HEK293 (cell line): ENCODE measurements around the gene RALGAPA2.

Experiments
- CTCF ChIA-PET: fragments of 350-600 bp; formaldehyde crosslinking; extraction: SDS; loops from one replicate; lab custom pipeline; 2021; ENCODE audit warnings: antibody characterized with exemption; lab: Yijun Ruan, JAX
- POLR2A ChIA-PET: fragments of 300-600 bp; formaldehyde crosslinking; extraction: SDS; loops from one replicate; lab custom pipeline; 2020; ENCODE audit warnings: antibody characterized with exemption, inconsistent platforms; lab: Yijun Ruan, JAX
- H3K27ac ChIP-seq: fragments of 200-500 bp; sonication (Bioruptor generic); 2 replicates; pipeline ENCODE4 v1.5.1; 2014; ENCODE audit warnings: low read depth, low read length, control low read depth, inconsistent platforms; ENCODE audit errors: extremely low read depth
- H3K36me3 ChIP-seq, 2 experiments: fragments of 200-500 bp in 1 of 2; sonication (Bioruptor generic) in 1 of 2; 1 replicate in 1 of 2; 2 replicates in 1 of 2; pipeline ENCODE4 v1.5.1; 2014 to 2017; ENCODE audit warnings: inconsistent platforms in 2 of 2, low read length in 2 of 2; ENCODE audit not compliant: control insufficient read depth in 2 of 2, insufficient read depth in 1 of 2
- H3K4me1 ChIP-seq: fragments of 200-500 bp; sonication (Bioruptor generic); 2 replicates; pipeline ENCODE4 v1.5.1; 2014; ENCODE audit warnings: mild to moderate bottlenecking, low read length, inconsistent platforms; ENCODE audit not compliant: control insufficient read depth, insufficient read depth
- H3K4me3 ChIP-seq: 2 replicates; pipeline ENCODE4 v1.5.1; 2011; ENCODE audit warnings: low read depth, mild to moderate bottlenecking, control low read depth, low read length, moderate library complexity
- H3K9me3 ChIP-seq: fragments of 200-500 bp; sonication (Bioruptor generic); 2 replicates; pipeline ENCODE4 v1.5.1; 2014; ENCODE audit warnings: low read depth, low read length, inconsistent platforms; ENCODE audit not compliant: control insufficient read depth, insufficient read depth
- EGR2 ChIP-seq: fragments of 450-650 bp; formaldehyde crosslinking; IDR thresholded peaks from 2 replicates; pipeline ENCODE4 v1.5.1; 2016; ENCODE audit warnings: low read depth, missing biosample characterization, missing genetic modification characterization
- IKZF3 ChIP-seq: fragments of 450-650 bp; IDR thresholded peaks from 2 replicates; pipeline ENCODE4 v1.5.0; 2018; ENCODE audit warnings: missing biosample characterization, mild to moderate bottlenecking, missing genetic modification characterization, moderate library complexity
- ZBTB26 ChIP-seq: fragments of 450-650 bp; formaldehyde crosslinking; optimal IDR thresholded peaks from 2 replicates; pipeline ENCODE3; 2016; ENCODE audit warnings: missing biosample characterization, mild to moderate bottlenecking, missing genetic modification characterization
- ZNF112 ChIP-seq: fragments of 450-650 bp; formaldehyde crosslinking; IDR thresholded peaks from 2 replicates; pipeline ENCODE4 v1.5.0; 2017; ENCODE audit warnings: missing biosample characterization, missing genetic modification characterization
- ZNF223 ChIP-seq: fragments of 450-650 bp; formaldehyde crosslinking; IDR thresholded peaks from 2 replicates; pipeline ENCODE4 v1.5.1; 2016; ENCODE audit warnings: missing biosample characterization, missing genetic modification characterization
- ZNF280D ChIP-seq: fragments of 450-650 bp; formaldehyde crosslinking; IDR thresholded peaks from 2 replicates; pipeline ENCODE4 v1.5.1; 2016; ENCODE audit warnings: missing biosample characterization, missing genetic modification characterization
- ZNF561 ChIP-seq: fragments of 450-650 bp; IDR thresholded peaks from 2 replicates; pipeline ENCODE4 v1.5.1; 2018; ENCODE audit warnings: missing biosample characterization, missing genetic modification characterization, borderline replicate concordance
- ZNF571 ChIP-seq: fragments of 450-650 bp; formaldehyde crosslinking; IDR thresholded peaks from 2 replicates; pipeline ENCODE4 v1.5.0; 2017; ENCODE audit warnings: missing biosample characterization, missing genetic modification characterization
- ZNF670 ChIP-seq: fragments of 450-650 bp; formaldehyde crosslinking; IDR thresholded peaks from 2 replicates; pipeline ENCODE4 v1.5.1; 2016; ENCODE audit warnings: missing biosample characterization, missing genetic modification characterization, low read depth
- ZNF76 ChIP-seq: fragments of 450-650 bp; formaldehyde crosslinking; IDR thresholded peaks from 2 replicates; pipeline ENCODE4; 2016; ENCODE audit warnings: low read depth, missing biosample characterization, missing genetic modification characterization, borderline replicate concordance
- ZXDB ChIP-seq: fragments of 450-650 bp; formaldehyde crosslinking; IDR thresholded peaks from 2 replicates; pipeline ENCODE4 v1.5.1; 2016; ENCODE audit warnings: missing biosample characterization, missing genetic modification characterization
- TF ChIP-seq, protein P1 (sequence below): fragments of 450-650 bp; formaldehyde crosslinking; IDR thresholded peaks from 2 replicates; pipeline ENCODE4 v1.5.1; 2016; ENCODE audit warnings: missing biosample characterization, missing genetic modification characterization
- TF ChIP-seq, protein P2 (sequence below): fragments of 450-650 bp; formaldehyde crosslinking; IDR thresholded peaks from 2 replicates; pipeline ENCODE4 v1.5.1; 2016; ENCODE audit warnings: missing biosample characterization, missing genetic modification characterization
- TF ChIP-seq, protein P3 (sequence below): fragments of 450-650 bp; formaldehyde crosslinking; IDR thresholded peaks from 2 replicates; pipeline ENCODE4 v1.5.1; 2017; ENCODE audit warnings: missing biosample characterization, missing genetic modification characterization
- TF ChIP-seq, protein P4 (sequence below): fragments of 450-650 bp; formaldehyde crosslinking; IDR thresholded peaks from 2 replicates; pipeline ENCODE4 v1.5.1; 2016; ENCODE audit warnings: missing biosample characterization, missing genetic modification characterization
- TF ChIP-seq, protein P5 (sequence below): fragments of 450-650 bp; formaldehyde crosslinking; IDR thresholded peaks from 2 replicates; pipeline ENCODE4 v1.5.1; 2017; ENCODE audit warnings: missing biosample characterization, missing genetic modification characterization

Gene RALGAPA2

GRCh38 chr20:20404633-20405032, 307.8 kb downstream of the RALGAPA2 start:
- ChIA-PET POLR2A (no interaction called here), CTCF (interaction anchor here (0.7 kb wide), 1 partner anchor 1191 kb away, joined by 4 read pairs; no protein-coding TSS in a partner anchor)
- no peaks in the 10 kb centered on the region; the same call in 1 of the 2 replicates for H3K4me1 ChIP-seq
- no peak overlapping the region for H3K27ac ChIP-seq
- TF ChIP-seq ZNF112 (tag by site-specific recombination) (no peak), ZNF571 (tag by site-specific recombination) (no peak), ZXDB (tag by site-specific recombination) (no peak), EGR2 (tag by site-specific recombination) (no peak), ZNF561 (no peak), IKZF3 (tag by site-specific recombination) (no peak), ZNF76 (no peak), ZNF223 (tag by site-specific recombination) (no peak), ZNF280D (no peak), ZBTB26 (no peak), ZNF670 (tag by site-specific recombination) (no peak)
- TF ChIP-seq, protein P1, sequence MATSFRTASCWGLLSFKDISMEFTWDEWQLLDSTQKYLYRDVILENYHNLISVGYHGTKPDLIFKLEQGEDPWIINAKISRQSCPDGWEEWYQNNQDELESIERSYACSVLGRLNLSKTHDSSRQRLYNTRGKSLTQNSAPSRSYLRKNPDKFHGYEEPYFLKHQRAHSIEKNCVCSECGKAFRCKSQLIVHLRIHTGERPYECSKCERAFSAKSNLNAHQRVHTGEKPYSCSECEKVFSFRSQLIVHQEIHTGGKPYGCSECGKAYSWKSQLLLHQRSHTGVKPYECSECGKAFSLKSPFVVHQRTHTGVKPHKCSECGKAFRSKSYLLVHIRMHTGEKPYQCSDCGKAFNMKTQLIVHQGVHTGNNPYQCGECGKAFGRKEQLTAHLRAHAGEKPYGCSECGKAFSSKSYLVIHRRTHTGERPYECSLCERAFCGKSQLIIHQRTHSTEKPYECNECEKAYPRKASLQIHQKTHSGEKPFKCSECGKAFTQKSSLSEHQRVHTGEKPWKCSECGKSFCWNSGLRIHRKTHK (tag by site-specific recombination): no peak
- TF ChIP-seq, protein P2, sequence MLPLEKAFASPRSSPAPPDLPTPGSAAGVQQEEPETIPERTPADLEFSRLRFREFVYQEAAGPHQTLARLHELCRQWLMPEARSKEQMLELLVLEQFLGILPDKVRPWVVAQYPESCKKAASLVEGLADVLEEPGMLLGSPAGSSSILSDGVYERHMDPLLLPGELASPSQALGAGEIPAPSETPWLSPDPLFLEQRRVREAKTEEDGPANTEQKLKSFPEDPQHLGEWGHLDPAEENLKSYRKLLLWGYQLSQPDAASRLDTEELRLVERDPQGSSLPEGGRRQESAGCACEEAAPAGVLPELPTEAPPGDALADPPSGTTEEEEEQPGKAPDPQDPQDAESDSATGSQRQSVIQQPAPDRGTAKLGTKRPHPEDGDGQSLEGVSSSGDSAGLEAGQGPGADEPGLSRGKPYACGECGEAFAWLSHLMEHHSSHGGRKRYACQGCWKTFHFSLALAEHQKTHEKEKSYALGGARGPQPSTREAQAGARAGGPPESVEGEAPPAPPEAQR: no peak
- TF ChIP-seq, protein P3, sequence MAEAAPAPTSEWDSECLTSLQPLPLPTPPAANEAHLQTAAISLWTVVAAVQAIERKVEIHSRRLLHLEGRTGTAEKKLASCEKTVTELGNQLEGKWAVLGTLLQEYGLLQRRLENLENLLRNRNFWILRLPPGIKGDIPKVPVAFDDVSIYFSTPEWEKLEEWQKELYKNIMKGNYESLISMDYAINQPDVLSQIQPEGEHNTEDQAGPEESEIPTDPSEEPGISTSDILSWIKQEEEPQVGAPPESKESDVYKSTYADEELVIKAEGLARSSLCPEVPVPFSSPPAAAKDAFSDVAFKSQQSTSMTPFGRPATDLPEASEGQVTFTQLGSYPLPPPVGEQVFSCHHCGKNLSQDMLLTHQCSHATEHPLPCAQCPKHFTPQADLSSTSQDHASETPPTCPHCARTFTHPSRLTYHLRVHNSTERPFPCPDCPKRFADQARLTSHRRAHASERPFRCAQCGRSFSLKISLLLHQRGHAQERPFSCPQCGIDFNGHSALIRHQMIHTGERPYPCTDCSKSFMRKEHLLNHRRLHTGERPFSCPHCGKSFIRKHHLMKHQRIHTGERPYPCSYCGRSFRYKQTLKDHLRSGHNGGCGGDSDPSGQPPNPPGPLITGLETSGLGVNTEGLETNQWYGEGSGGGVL: no peak
- TF ChIP-seq, protein P4, sequence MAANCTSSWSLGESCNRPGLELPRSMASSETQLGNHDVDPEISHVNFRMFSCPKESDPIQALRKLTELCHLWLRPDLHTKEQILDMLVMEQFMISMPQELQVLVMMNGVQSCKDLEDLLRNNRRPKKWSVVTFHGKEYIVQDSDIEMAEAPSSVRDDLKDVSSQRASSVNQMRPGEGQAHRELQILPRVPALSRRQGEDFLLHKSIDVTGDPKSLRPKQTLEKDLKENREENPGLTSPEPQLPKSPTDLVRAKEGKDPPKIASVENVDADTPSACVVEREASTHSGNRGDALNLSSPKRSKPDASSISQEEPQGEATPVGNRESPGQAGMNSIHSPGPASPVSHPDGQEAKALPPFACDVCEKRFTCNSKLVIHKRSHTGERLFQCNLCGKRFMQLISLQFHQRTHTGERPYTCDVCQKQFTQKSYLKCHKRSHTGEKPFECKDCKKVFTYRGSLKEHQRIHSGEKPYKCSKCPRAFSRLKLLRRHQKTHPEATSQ (tag by site-specific recombination): no peak
- TF ChIP-seq, protein P5, sequence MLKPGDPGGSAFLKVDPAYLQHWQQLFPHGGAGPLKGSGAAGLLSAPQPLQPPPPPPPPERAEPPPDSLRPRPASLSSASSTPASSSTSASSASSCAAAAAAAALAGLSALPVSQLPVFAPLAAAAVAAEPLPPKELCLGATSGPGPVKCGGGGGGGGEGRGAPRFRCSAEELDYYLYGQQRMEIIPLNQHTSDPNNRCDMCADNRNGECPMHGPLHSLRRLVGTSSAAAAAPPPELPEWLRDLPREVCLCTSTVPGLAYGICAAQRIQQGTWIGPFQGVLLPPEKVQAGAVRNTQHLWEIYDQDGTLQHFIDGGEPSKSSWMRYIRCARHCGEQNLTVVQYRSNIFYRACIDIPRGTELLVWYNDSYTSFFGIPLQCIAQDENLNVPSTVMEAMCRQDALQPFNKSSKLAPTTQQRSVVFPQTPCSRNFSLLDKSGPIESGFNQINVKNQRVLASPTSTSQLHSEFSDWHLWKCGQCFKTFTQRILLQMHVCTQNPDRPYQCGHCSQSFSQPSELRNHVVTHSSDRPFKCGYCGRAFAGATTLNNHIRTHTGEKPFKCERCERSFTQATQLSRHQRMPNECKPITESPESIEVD (tag by site-specific recombination): no peak
- H3K36me3 ChIP-seq: no peaks in the 10 kb centered on the region
- H3K9me3 ChIP-seq: no peaks in the 10 kb centered on the region
- no peak overlapping the region for H3K4me3 ChIP-seq
